Measurements from ENCODE around the gene PTGES. TPM values are rescaled to one million over a fixed set of nuclear protein-coding genes. Genes with fewer than 3 reads are reported as not detected.

Gene PTGES
- total RNA-seq, 1 experiment from 2014 or later = 2.4 TPM

GRCh38 chr9:129719135-129719534 is 33.7 kb downstream of the PTGES start:
- Histone ChIP-seq H3K79me2 (ENCODE audit: insufficient read depth, low read length) (no peaks in the 10 kb centered on the region), H3K79me1 (ENCODE audit: insufficient read depth, low read depth, low read length, poor library complexity, severe bottlenecking) (no peaks in the 10 kb centered on the region), H2AK5ac (ENCODE audit: insufficient read length, low read length) (no peak overlapping the region), H3K27me3 (ENCODE audit: insufficient read depth, low read length) (no peaks in the 10 kb centered on the region), H2BK15ac (ENCODE audit: low read depth, low read length) (no peak overlapping the region), H3K14ac (ENCODE audit: insufficient read depth, low read length) (no peak overlapping the region), H3K4me2 (ENCODE audit: insufficient read depth, insufficient read length, low read length) (no peak overlapping the region), H2BK5ac (ENCODE audit: insufficient read length, low read length) (no peak overlapping the region), H4K8ac (replicated peaks; ENCODE audit: insufficient read length, low read depth, low read length) (no peak overlapping the region), H3K27ac (ENCODE audit: insufficient read length, low read depth, low read length) (no peak overlapping the region), H4K91ac (ENCODE audit: insufficient read length, low read depth, low read length) (no peak overlapping the region), H4K5ac (ENCODE audit: insufficient read length, low read depth, low read length) (no peak overlapping the region), H3K9ac (ENCODE audit: extremely low read depth, insufficient read length, low read length) (no peak overlapping the region), H2BK120ac (ENCODE audit: low read depth, low read length, poor library complexity, severe bottlenecking) (no peak overlapping the region), H3K18ac (ENCODE audit: insufficient read length, low read depth, low read length) (no peak overlapping the region), H2AFZ (ENCODE audit: low read length) (no peak overlapping the region), H2BK12ac (ENCODE audit: insufficient read length, low read depth, low read length) (no peak overlapping the region), H3K4ac (ENCODE audit: low read depth, low read length) (no peak overlapping the region), H3K23ac (ENCODE audit: insufficient read length, low read depth, low read length) (no peak overlapping the region), H3K23me2 (ENCODE audit: insufficient read length, low read depth, low read length, poor library complexity, severe bottlenecking) (no peaks in the 10 kb centered on the region), H3K56ac (ENCODE audit: insufficient read length, low read depth, low read length) (no peak overlapping the region), H3T11ph (ENCODE audit: low read length) (no peak overlapping the region), H4K20me1 (ENCODE audit: control insufficient read depth, insufficient read depth, insufficient read length) (peaks cover 4% of the 10 kb centered on the region), H3K4me1 (ENCODE audit: insufficient read depth, low read length) (no peaks in the 10 kb centered on the region), H3K9me3 (ENCODE audit: control insufficient read depth, low read depth, low read length) (no peaks in the 10 kb centered on the region), H2BK20ac (ENCODE audit: low read depth, low read length, poor library complexity, severe bottlenecking) (no peak overlapping the region)
- Mint-ChIP-seq H3K36me3 (ENCODE audit: insufficient read depth in 1 of 3, low read depth in 3 of 3) (no peaks in the 10 kb centered on the region), H3K9me3 (no peaks in the 10 kb centered on the region), H3K27me3 (ENCODE audit: low read depth) (peaks cover 2% of the 10 kb centered on the region), H3K4me3 (no peak overlapping the region), H3K27ac (no peak overlapping the region), H3K4me1 (peaks cover 2 to 5% of the 10 kb centered on the region in 2 experiments; a peak in 2 of 4 replicates)
- WGBS (ENCODE audit: extremely low coverage, insufficient read length, low lambda C conversion rate) = no CpG with 5 or more reads among the region's 38 CpGs
- DNase-seq = peak; percentile 77
- peak; percentile 63 for TF ChIP-seq CTCF (conservative IDR thresholded peaks at IDR 0.05)

Measured in H9 (cell line).